Caco-2 (cell line): ENCODE data around the gene PLEKHG4B. TPM values are rescaled to one million over a fixed set of nuclear protein-coding genes. Genes with fewer than 3 reads are reported as not detected.
"Not testable (repeated sequence)": the region's sequence is repeated elsewhere in the genome, so short reads cannot be mapped to it uniquely, and the experiment has no call there.

Experiments used
- BruUV-seq: library from RNA; stranded (reverse); fragments of 400-500 nt; replicated peaks from 2 replicates; lab custom pipeline; 2021; lab: Mats Ljungman, UMichigan
- CTCF ChIA-PET: fragments of 300-600 bp; sonication (Branson Sonifier 250); formaldehyde crosslinking; loops from one replicate; lab custom pipeline; 2022; ENCODE audit warnings: antibody characterized with exemption; lab: Charles Lee
- POLR2A ChIA-PET: fragments of 300-600 bp; sonication (Branson Sonifier 250); formaldehyde crosslinking; loops from one replicate; lab custom pipeline; 2022; ENCODE audit warnings: antibody characterized with exemption; lab: Charles Lee
- DNase-seq, 2 experiments: peaks; one replicate each; pipeline versions ENCODE4 v3.0.0 to v3.0.0-alpha.2; 2020 to 2022
- H3K27me3 ChIP-seq: replicated peaks from 2 replicates; pipeline ENCODE4 v1.6.0; 2011; ENCODE audit warnings: low read length; ENCODE audit not compliant: control insufficient read depth, insufficient read depth
- H3K36me3 ChIP-seq: 2 replicates; pipeline ENCODE4 v1.5.1; 2011; ENCODE audit warnings: low read length; ENCODE audit not compliant: control insufficient read depth, insufficient read depth
- H3K4me1 ChIP-seq: fragments of 250-450 bp; sonication (Bioruptor Pico); 2 replicates; pipeline ENCODE4 v1.5.1; 2020; ENCODE audit warnings: mild to moderate bottlenecking
- H3K4me3 ChIP-seq: 2 replicates; pipeline ENCODE4 v1.5.1; 2011; ENCODE audit warnings: low read depth, mild to moderate bottlenecking, control low read depth, low read length
- H3K9me3 ChIP-seq: fragments of 250-450 bp; sonication (Bioruptor Pico); 2 replicates; pipeline ENCODE4 v1.5.1; 2020; ENCODE audit warnings: mild to moderate bottlenecking, moderate library complexity
- H3K27ac Mint-ChIP-seq: one replicate; pipeline ENCODE4 v1.8.0; 2022; ENCODE audit warnings: mixed read lengths; ENCODE audit not compliant: unreplicated experiment
- H3K27me3 Mint-ChIP-seq: one replicate; pipeline ENCODE4 v1.8.0; 2022; ENCODE audit warnings: mixed read lengths; ENCODE audit not compliant: insufficient read depth, unreplicated experiment
- H3K36me3 Mint-ChIP-seq: one replicate; pipeline ENCODE4 v1.8.0; 2022; ENCODE audit warnings: mild to moderate bottlenecking, mixed read lengths; ENCODE audit not compliant: insufficient read depth, unreplicated experiment
- H3K4me1 Mint-ChIP-seq: one replicate; pipeline ENCODE4 v1.8.0; 2022; ENCODE audit warnings: low read depth, mixed read lengths; ENCODE audit not compliant: unreplicated experiment
- H3K4me3 Mint-ChIP-seq: one replicate; pipeline ENCODE4 v1.8.0; 2022; ENCODE audit warnings: mild to moderate bottlenecking, moderate library complexity, mixed read lengths; ENCODE audit not compliant: unreplicated experiment
- H3K9me3 Mint-ChIP-seq: one replicate; pipeline ENCODE4 v1.8.0; 2022; ENCODE audit warnings: mixed read lengths; ENCODE audit not compliant: unreplicated experiment
- CTCF ChIP-seq, 2 experiments: fragments of 200-600 bp in 1 of 2; IDR thresholded peaks; 1 replicate in 1 of 2; 2 replicates in 1 of 2; pipeline versions ENCODE4 v1.5.1 to v1.8.0; 2011 to 2022; ENCODE audit warnings: antibody characterized with exemption in 1 of 2, control low read depth in 1 of 2, inconsistent platforms in 1 of 2, low read depth in 1 of 2, low read length in 1 of 2, mild to moderate bottlenecking in 1 of 2, moderate library complexity in 1 of 2; ENCODE audit not compliant: insufficient read depth in 1 of 2, severe bottlenecking in 1 of 2, unreplicated experiment in 1 of 2
- intact Hi-C: fragments of 100-400 bp; cut with micrococcal nuclease; formaldehyde crosslinking; loops from one replicate; pipeline ENCODE4 v1.10.0; 2022; ENCODE audit not compliant: unreplicated experiment
- total RNA-seq: library from RNA; stranded (reverse); gene quantifications from 2 replicates; pipeline ENCODE4 v1.2.3, GENCODE V29; 2022

The PLEKHG4B gene
- total RNA-seq, 1 experiment from 2014 or later, result 15.0 TPM

- Mint-ChIP-seq H3K27me3 (peaks cover 3% of the 10 kb centered on the region), H3K27ac (no peak overlapping the region), H3K36me3 (peaks cover 6% of the 10 kb centered on the region), H3K9me3 (no peaks in the 10 kb centered on the region), H3K4me3 (no peak overlapping the region), H3K4me1 (peaks cover 7% of the 10 kb centered on the region)
- CTCF ChIA-PET, result no interaction called here
- Histone ChIP-seq H3K4me1 (no peaks in the 10 kb centered on the region), H3K4me3 (no peak overlapping the region), H3K9me3 (no peaks in the 10 kb centered on the region), H3K36me3 (no peaks in the 10 kb centered on the region), H3K27me3 (no peaks in the 10 kb centered on the region)
- peak in 1 of 2 experiments; percentile 68 for DNase-seq
- BruUV-seq, result no TSS peak
- intact Hi-C loops, result no loop called here
- TF ChIP-seq CTCF (IDR thresholded peaks at IDR 0.05; ENCODE audit: insufficient read depth in 1 of 2, low read depth in 1 of 2, low read length in 1 of 2, severe bottlenecking in 1 of 2, unreplicated experiment in 1 of 2), result no peak
- POLR2A ChIA-PET, result no interaction called here
Observed at GRCh38 chr5:56561-57290, 35.2 kb upstream of the PLEKHG4B start.

- POLR2A ChIA-PET, result not testable (repeated sequence)
Observed at GRCh38 chr5:60250-60649, 31.7 kb upstream of the PLEKHG4B start.

GRCh38 chr5:70440-70839 is 21.5 kb upstream of the PLEKHG4B start:
- Histone ChIP-seq H3K4me3 (no peak overlapping the region), H3K9me3 (peaks cover 12% of the 10 kb centered on the region), H3K27me3 (no peaks in the 10 kb centered on the region), H3K4me1 (no peaks in the 10 kb centered on the region), H3K36me3 (no peaks in the 10 kb centered on the region)
- no peak for DNase-seq
- no peak overlapping the region for H3K27ac Mint-ChIP-seq
- no TSS peak for BruUV-seq
- ChIA-PET CTCF (no interaction called here), POLR2A (no interaction called here)
- no peak overlapping the region for H3K4me3 Mint-ChIP-seq
- H3K4me1 Mint-ChIP-seq, result no peaks in the 10 kb centered on the region
- TF ChIP-seq CTCF (IDR thresholded peaks at IDR 0.05; ENCODE audit: insufficient read depth in 1 of 2, low read depth in 1 of 2, low read length in 1 of 2, severe bottlenecking in 1 of 2, unreplicated experiment in 1 of 2), result no peak
- H3K9me3 Mint-ChIP-seq, result peaks cover 22% of the 10 kb centered on the region
- H3K27me3 Mint-ChIP-seq, result peaks cover 2% of the 10 kb centered on the region
- intact Hi-C loops, result no loop called here
- no peaks in the 10 kb centered on the region for H3K36me3 Mint-ChIP-seq

More at GRCh38 chr5:60250-60649, 31.7 kb upstream of the PLEKHG4B start:
- H3K4me3 Mint-ChIP-seq, H3K9me3 ChIP-seq, BruUV-seq, H3K27ac Mint-ChIP-seq, H3K36me3 ChIP-seq, DNase-seq, H3K4me1 ChIP-seq, H3K27me3 ChIP-seq, H3K4me3 ChIP-seq, intact Hi-C loops, CTCF ChIA-PET, H3K36me3 Mint-ChIP-seq, H3K4me1 Mint-ChIP-seq: not testable (repeated sequence)
- peaks cover 16% of the 10 kb centered on the region for H3K9me3 Mint-ChIP-seq
- H3K27me3 Mint-ChIP-seq, result peaks cover 12% of the 10 kb centered on the region

- POLR2A ChIA-PET, DNase-seq, H3K9me3 ChIP-seq, BruUV-seq, H3K4me1 ChIP-seq, intact Hi-C loops, H3K27me3 Mint-ChIP-seq, H3K4me3 ChIP-seq, H3K4me3 Mint-ChIP-seq, H3K36me3 Mint-ChIP-seq, H3K27me3 ChIP-seq, H3K9me3 Mint-ChIP-seq, H3K36me3 ChIP-seq, H3K27ac Mint-ChIP-seq, CTCF ChIA-PET: not testable (repeated sequence)
- H3K4me1 Mint-ChIP-seq, result peaks cover 11% of the 10 kb centered on the region
Observed at GRCh38 chr5:72316-73180, 19.4 kb upstream of the PLEKHG4B start.

GRCh38 chr5:73181-73447 is 18.9 kb upstream of the PLEKHG4B start:
- H3K27me3 ChIP-seq, POLR2A ChIA-PET, H3K27me3 Mint-ChIP-seq, BruUV-seq, H3K9me3 Mint-ChIP-seq, CTCF ChIA-PET, H3K9me3 ChIP-seq, H3K36me3 ChIP-seq, H3K4me3 Mint-ChIP-seq, DNase-seq, H3K4me1 ChIP-seq, intact Hi-C loops, H3K4me3 ChIP-seq, H3K36me3 Mint-ChIP-seq, H3K27ac Mint-ChIP-seq: not testable (repeated sequence)
- H3K4me1 Mint-ChIP-seq, result peaks cover 15% of the 10 kb centered on the region
